ENCODE results near the gene WNT16.
"Not testable (repeated sequence)": the region's sequence is repeated elsewhere in the genome, so short reads cannot be mapped to it uniquely, and the experiment has no call there.

The WNT16 gene, protein sequence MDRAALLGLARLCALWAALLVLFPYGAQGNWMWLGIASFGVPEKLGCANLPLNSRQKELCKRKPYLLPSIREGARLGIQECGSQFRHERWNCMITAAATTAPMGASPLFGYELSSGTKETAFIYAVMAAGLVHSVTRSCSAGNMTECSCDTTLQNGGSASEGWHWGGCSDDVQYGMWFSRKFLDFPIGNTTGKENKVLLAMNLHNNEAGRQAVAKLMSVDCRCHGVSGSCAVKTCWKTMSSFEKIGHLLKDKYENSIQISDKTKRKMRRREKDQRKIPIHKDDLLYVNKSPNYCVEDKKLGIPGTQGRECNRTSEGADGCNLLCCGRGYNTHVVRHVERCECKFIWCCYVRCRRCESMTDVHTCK

DNA sequence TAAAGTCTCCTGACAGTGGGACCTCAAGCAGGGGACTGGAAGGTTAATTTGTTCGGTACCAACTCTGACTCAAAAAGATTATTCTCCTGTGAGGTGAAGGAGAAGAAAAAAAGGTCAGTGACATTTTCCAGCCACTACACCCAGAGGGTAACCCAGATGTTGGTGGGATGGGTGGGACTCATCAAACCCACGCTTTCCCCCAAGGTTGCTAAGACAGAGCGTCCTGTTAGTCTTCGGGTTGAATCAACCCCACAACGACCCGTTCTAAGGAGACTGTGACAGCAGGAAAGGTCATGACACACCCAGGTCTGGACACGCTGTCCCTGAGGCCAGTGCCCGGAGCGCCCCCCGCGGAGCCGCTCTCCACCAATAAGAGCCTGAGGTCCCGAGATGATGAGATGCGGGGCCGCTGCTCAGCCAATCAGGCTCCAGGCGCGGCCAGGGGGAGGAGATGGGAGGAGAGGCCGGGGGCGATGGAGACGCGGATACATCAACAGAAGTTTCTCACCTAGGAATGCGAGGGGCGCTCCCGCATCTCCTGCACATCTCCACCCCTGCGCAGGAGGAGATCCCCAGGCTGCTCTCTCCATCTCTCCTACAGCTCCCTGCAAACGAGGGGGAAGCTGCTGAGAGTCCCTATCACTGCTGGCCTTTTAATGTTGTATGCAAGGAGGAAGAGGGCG is at the start of gene WNT16:
WNT16 (plus strand) TSS at position 493 of the 683 bp plus-strand sequence. CDS start 293 bp downstream, outside the sequence.
- peaks cover 25 to 38% of the 10 kb centered on the region in 2 donors for H3K4me1 Mint-ChIP-seq
- ATAC-seq (replicated peaks) (peak; percentile 72 to 78), DNase-seq (peak; percentile 60)
- H3K9me3 Mint-ChIP-seq = no peaks in the 10 kb centered on the region
- peak within 1 kb of the TSS; percentile 87 for H3K27ac Mint-ChIP-seq
- peak within 1 kb of the TSS; percentile 90 to 95 for H3K4me3 Mint-ChIP-seq
- H3K27me3 Mint-ChIP-seq = peaks cover 0 to 7% of the 10 kb centered on the region in 2 donors
- peaks cover 7 to 13% of the 10 kb centered on the region in 2 donors for H3K36me3 Mint-ChIP-seq

DNA sequence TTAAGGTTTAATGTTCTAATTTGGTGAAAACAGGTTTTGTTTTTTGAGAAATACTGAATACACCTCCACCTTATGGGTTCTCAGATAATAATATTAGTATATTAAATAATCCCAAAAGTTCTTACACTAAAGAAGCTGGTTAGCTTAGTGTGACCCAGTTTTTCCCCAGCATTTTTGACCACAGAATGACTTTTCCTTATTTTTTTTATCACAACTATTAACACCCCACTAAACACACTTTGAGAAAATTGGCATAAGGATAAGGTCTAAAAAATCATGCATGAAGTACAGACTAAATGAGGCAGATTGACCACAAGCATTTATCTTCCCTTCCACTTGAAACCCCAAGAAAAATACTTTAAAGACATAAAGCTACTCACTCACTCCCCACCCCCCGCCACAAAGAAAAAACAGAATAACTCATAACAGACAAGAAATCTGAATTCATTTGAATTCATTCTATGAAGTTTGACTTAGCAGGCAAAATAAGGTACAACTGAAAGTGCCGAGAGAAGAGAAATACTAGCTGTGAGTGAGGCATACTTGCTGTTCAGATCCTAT is 49.7 kb upstream of the WNT16 start:
- H3K36me3 Mint-ChIP-seq = peaks cover 13 to 28% of the 10 kb centered on the region in 2 donors
- ATAC-seq (replicated peaks) (peak; percentile 18 to 40), DNase-seq (no peak)
- H3K27ac Mint-ChIP-seq = peak overlapping the region; percentile 82
- peaks cover 28 to 51% of the 10 kb centered on the region in 2 donors for H3K4me1 Mint-ChIP-seq
- no peaks in the 10 kb centered on the region for H3K27me3 Mint-ChIP-seq
- peaks cover 5 to 7% of the 10 kb centered on the region in 2 donors for H3K9me3 Mint-ChIP-seq
- peak overlapping the region; percentile 56 to 60 for H3K4me3 Mint-ChIP-seq

- no peak for DNase-seq
- H3K36me3 Mint-ChIP-seq = peaks cover 16 to 34% of the 10 kb centered on the region in 2 donors
- H3K27me3 Mint-ChIP-seq = no peaks in the 10 kb centered on the region
- no peak for ATAC-seq (replicated peaks)
- H3K4me3 Mint-ChIP-seq = peak overlapping the region; percentile 56 to 60
- peaks cover 29 to 46% of the 10 kb centered on the region in 2 donors for H3K4me1 Mint-ChIP-seq
- peak overlapping the region; percentile 82 for H3K27ac Mint-ChIP-seq
- H3K9me3 Mint-ChIP-seq = peaks cover 8 to 12% of the 10 kb centered on the region in 2 donors
Observed at GRCh38 chr7:121279822-121280221, 49.0 kb upstream of the WNT16 start.

GRCh38 chr7:121280656-121281055 is 48.1 kb upstream of the WNT16 start:
- Mint-ChIP-seq H3K4me1 (peaks cover 30 to 46% of the 10 kb centered on the region in 2 donors), H3K36me3 (peaks cover 24 to 42% of the 10 kb centered on the region in 2 donors), H3K27ac (no peak overlapping the region), H3K27me3 (no peaks in the 10 kb centered on the region), H3K4me3 (no peak overlapping the region), H3K9me3 (peaks cover 16 to 20% of the 10 kb centered on the region in 2 donors)
- ATAC-seq (replicated peaks) (no peak), DNase-seq (no peak)

DNA sequence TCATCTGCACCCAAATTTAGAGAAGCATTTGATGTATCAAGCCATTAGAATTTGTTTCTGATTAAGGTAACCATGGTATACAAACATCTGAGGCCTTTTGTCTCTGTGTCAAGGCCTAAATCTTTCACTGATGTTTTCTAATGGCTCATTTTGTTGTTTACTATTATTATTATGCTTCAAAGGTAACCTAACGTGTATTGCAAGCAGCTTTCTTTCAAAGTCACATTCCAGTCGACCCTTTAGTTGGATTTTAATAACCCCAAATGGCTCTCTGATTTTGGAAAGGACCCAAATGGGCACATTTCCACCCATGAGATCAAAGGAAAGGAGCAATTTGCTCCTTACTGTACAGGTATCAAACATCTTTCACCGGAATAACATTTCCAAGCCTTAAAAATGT is 46.7 kb upstream of the WNT16 start:
- H3K4me1 Mint-ChIP-seq = peaks cover 30 to 48% of the 10 kb centered on the region in 2 donors
- no peak for DNase-seq
- no peak overlapping the region for H3K4me3 Mint-ChIP-seq
- peaks cover 29 to 51% of the 10 kb centered on the region in 2 donors for H3K36me3 Mint-ChIP-seq
- no peaks in the 10 kb centered on the region for H3K27me3 Mint-ChIP-seq
- ATAC-seq (replicated peaks) = no peak
- H3K27ac Mint-ChIP-seq = no peak overlapping the region
- H3K9me3 Mint-ChIP-seq = peaks cover 25 to 26% of the 10 kb centered on the region in 2 donors

DNA sequence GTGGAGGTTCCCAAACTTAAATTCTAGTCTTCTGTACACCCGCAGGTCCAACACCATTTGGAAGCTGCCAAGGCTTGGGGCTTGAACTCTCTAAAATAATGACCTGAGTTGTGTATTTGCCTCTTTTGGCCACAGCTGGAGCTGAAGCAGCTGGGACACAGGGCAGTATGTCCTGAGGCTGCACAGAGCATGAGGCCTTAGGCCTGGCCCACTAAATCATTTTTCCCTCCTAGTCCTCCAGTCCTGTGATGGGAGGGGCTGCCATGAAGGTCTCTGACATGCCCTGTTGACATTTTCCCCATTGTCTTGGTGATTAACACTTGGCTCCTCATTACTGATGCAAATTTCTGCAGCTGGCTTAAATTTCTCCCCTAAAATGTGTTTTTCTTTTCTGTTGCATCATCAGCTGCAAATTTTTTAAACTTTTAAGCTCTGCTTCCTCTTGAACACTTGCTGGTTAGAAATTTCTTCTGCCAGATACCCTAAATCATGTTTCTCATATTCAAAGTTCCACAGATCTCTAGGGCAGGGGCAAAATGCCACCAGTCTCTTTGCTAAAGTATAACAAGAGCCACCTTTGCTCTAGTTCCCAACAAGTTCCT is 43.6 kb upstream of the WNT16 start:
- Mint-ChIP-seq H3K36me3 (peaks cover 34 to 49% of the 10 kb centered on the region in 2 donors), H3K4me3 (no peak overlapping the region), H3K27ac (no peak overlapping the region), H3K9me3 (peaks cover 31 to 34% of the 10 kb centered on the region in 2 donors), H3K27me3 (no peaks in the 10 kb centered on the region), H3K4me1 (peaks cover 11 to 19% of the 10 kb centered on the region in 2 donors)
- DNase-seq (no peak), ATAC-seq (replicated peaks) (no peak)

DNA sequence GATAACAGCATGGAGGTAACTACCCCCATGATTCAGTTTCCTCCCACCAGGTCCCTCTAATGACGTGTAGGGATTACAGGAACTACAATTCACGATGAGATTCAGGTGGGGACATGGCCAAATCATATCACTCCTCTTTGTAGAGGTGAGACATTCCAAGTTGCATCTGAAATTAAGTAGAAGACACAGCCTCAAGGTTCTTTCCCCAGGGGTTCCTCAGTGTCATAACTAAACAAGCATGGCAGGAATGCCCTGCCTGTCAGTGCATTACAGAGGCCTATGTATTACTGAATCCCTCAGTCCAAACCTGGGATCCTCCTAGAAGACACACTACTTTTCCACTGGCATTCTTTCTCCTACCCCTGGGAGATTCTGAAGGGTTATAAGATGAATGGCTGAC is 42.6 kb upstream of the WNT16 start:
- peaks cover 33 to 49% of the 10 kb centered on the region in 2 donors for H3K36me3 Mint-ChIP-seq
- ATAC-seq (replicated peaks) (no peak), DNase-seq (no peak)
- H3K27me3 Mint-ChIP-seq = no peaks in the 10 kb centered on the region
- H3K4me1 Mint-ChIP-seq = peaks cover 11 to 12% of the 10 kb centered on the region in 2 donors
- peaks cover 31 to 34% of the 10 kb centered on the region in 2 donors for H3K9me3 Mint-ChIP-seq
- H3K4me3 Mint-ChIP-seq = no peak overlapping the region
- no peak overlapping the region for H3K27ac Mint-ChIP-seq

- no peaks in the 10 kb centered on the region for H3K27me3 Mint-ChIP-seq
- peaks cover 31 to 37% of the 10 kb centered on the region in 2 donors for H3K9me3 Mint-ChIP-seq
- H3K4me1 Mint-ChIP-seq = peaks cover 14% of the 10 kb centered on the region in 2 donors
- DNase-seq = peak; percentile 42
- H3K36me3 Mint-ChIP-seq = peaks cover 36 to 57% of the 10 kb centered on the region in 2 donors
- H3K27ac Mint-ChIP-seq = peak overlapping the region; percentile 76
- H3K4me3 Mint-ChIP-seq = peak overlapping the region in 1 of 2 donors; percentile 19
- peak; percentile 85 to 94 for ATAC-seq (replicated peaks)
Observed at GRCh38 chr7:121286742-121287734, 41.8 kb upstream of the WNT16 start.

- no peak overlapping the region for H3K27ac Mint-ChIP-seq
- H3K36me3 Mint-ChIP-seq = peaks cover 41 to 65% of the 10 kb centered on the region in 2 donors
- H3K27me3 Mint-ChIP-seq = no peaks in the 10 kb centered on the region
- peaks cover 14 to 17% of the 10 kb centered on the region in 2 donors for H3K4me1 Mint-ChIP-seq
- DNase-seq (no peak), ATAC-seq (replicated peaks) (no peak)
- H3K9me3 Mint-ChIP-seq = peaks cover 26 to 36% of the 10 kb centered on the region in 2 donors
- no peak overlapping the region for H3K4me3 Mint-ChIP-seq
Observed at GRCh38 chr7:121288894-121289293, 39.9 kb upstream of the WNT16 start.

DNA sequence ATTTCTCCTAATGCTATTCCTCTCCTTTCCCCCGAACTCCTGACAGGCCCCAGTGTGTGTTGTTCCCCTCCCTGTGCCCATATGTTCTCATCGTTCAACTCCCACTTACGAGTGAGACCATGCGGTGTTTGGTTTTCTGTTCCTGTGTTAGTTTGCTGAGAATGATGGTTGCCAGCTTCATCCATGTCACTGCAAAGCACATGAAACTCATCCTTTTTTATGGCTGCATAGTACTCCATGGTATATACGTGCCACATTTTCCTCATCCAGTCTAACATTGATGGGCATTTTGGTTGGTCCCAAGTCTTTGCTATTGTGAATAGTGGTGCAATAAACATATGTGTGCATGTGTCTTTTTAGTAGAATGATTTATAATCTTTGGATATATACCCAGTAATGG is 38.9 kb upstream of the WNT16 start:
- ATAC-seq (replicated peaks); DNase-seq; H3K4me3 Mint-ChIP-seq; H3K27me3 Mint-ChIP-seq; H3K27ac Mint-ChIP-seq: not testable (repeated sequence)
- H3K36me3 Mint-ChIP-seq = peaks cover 36 to 57% of the 10 kb centered on the region in 2 donors
- peaks cover 18 to 33% of the 10 kb centered on the region in 2 donors for H3K9me3 Mint-ChIP-seq
- H3K4me1 Mint-ChIP-seq = peaks cover 12 to 17% of the 10 kb centered on the region in 2 donors

- Mint-ChIP-seq H3K27me3 (no peaks in the 10 kb centered on the region), H3K9me3 (peaks cover 4 to 11% of the 10 kb centered on the region in 2 donors), H3K4me1 (peaks cover 5 to 6% of the 10 kb centered on the region in 2 donors)
Observed at GRCh38 chr7:121294448-121294992, 34.3 kb upstream of the WNT16 start.

GRCh38 chr7:121297843-121298242 is 31.0 kb upstream of the WNT16 start:
- peaks cover 9 to 25% of the 10 kb centered on the region in 2 donors for H3K36me3 Mint-ChIP-seq
- H3K4me1 Mint-ChIP-seq = peaks cover 9 to 16% of the 10 kb centered on the region in 2 donors
- H3K27ac Mint-ChIP-seq = no peak overlapping the region
- H3K27me3 Mint-ChIP-seq = no peaks in the 10 kb centered on the region
- H3K9me3 Mint-ChIP-seq = peaks cover 0 to 9% of the 10 kb centered on the region in 2 donors
- H3K4me3 Mint-ChIP-seq = no peak overlapping the region
- DNase-seq (no peak), ATAC-seq (replicated peaks) (no peak)

More at GRCh38 chr7:121294448-121294992, 34.3 kb upstream of the WNT16 start:
- H3K36me3 Mint-ChIP-seq = peaks cover 16 to 34% of the 10 kb centered on the region in 2 donors
- DNase-seq (no peak), ATAC-seq (replicated peaks) (no peak)
- H3K4me3 Mint-ChIP-seq = no peak overlapping the region
- H3K27ac Mint-ChIP-seq = no peak overlapping the region

- ATAC-seq (replicated peaks) = no peak
- peaks cover 8 to 23% of the 10 kb centered on the region in 2 donors for H3K36me3 Mint-ChIP-seq
- no peak overlapping the region for H3K4me3 Mint-ChIP-seq
- H3K9me3 Mint-ChIP-seq = peaks cover 0 to 8% of the 10 kb centered on the region in 2 donors
- no peak overlapping the region for H3K27ac Mint-ChIP-seq
- H3K27me3 Mint-ChIP-seq = no peaks in the 10 kb centered on the region
- H3K4me1 Mint-ChIP-seq = peaks cover 11 to 19% of the 10 kb centered on the region in 2 donors
- no peak for DNase-seq
Observed at GRCh38 chr7:121298831-121299239, 30.0 kb upstream of the WNT16 start.
